Natural killer cell (primary cell): ENCODE data around the gene ADRA2C. TPM values are rescaled to one million over a fixed set of nuclear protein-coding genes. Genes with fewer than 3 reads are reported as not detected.

Experiments
- ATAC-seq, 3 donors: fragments of 150-1000 bp in 2 of 3; fragments of 200-7000 bp in 1 of 3; cut with Tn5 transposase; 1 replicate in 1 of 3; 2 replicates in 2 of 3; pipeline ENCODE4 v1.10.0; 2021; ENCODE audit warnings: mild to moderate bottlenecking in 2 of 3, moderate library complexity in 2 of 3
- DNase-seq, 2 donors: peaks; one replicate each; pipeline versions ENCODE4 v3.0.0 to v3.0.0-alpha.2; 2013 to 2021; ENCODE audit warnings: mixed read lengths in 1 of 2
- H3K27ac ChIP-seq: one replicate; pipeline ENCODE4 v1.5.1; 2013; ENCODE audit warnings: mild to moderate bottlenecking, low read length
- H3K27me3 ChIP-seq: one replicate; pipeline ENCODE4 v1.6.1; 2013; ENCODE audit warnings: low read length; ENCODE audit not compliant: control insufficient read depth, insufficient read depth
- H3K36me3 ChIP-seq: one replicate; pipeline ENCODE4 v1.6.1; 2013; ENCODE audit warnings: low read length; ENCODE audit not compliant: control insufficient read depth, insufficient read depth
- H3K4me1 ChIP-seq: one replicate; pipeline ENCODE4 v1.6.1; 2013; ENCODE audit warnings: low read length; ENCODE audit not compliant: control insufficient read depth, insufficient read depth
- H3K4me3 ChIP-seq: one replicate; pipeline ENCODE4 v1.5.1; 2013; ENCODE audit warnings: low read length
- H3K9me3 ChIP-seq: one replicate; pipeline ENCODE4 v1.6.1; 2013; ENCODE audit warnings: low read length; ENCODE audit not compliant: control insufficient read depth, insufficient read depth
- H3K27ac Mint-ChIP-seq, 2 donors: one replicate each; pipeline ENCODE4 v1.8.0; 2022; ENCODE audit warnings: mild to moderate bottlenecking in 2 of 2, mixed read lengths in 2 of 2, moderate library complexity in 1 of 2
- H3K27me3 Mint-ChIP-seq, 2 donors: one replicate each; pipeline ENCODE4 v1.8.0; 2022; ENCODE audit warnings: low read depth in 2 of 2, mixed read lengths in 2 of 2
- H3K36me3 Mint-ChIP-seq: one replicate; pipeline ENCODE4 v1.8.0; 2022; ENCODE audit warnings: mixed read lengths
- H3K4me1 Mint-ChIP-seq, 2 donors: one replicate each; pipeline ENCODE4 v1.8.0; 2022; ENCODE audit warnings: mixed read lengths in 2 of 2
- H3K4me3 Mint-ChIP-seq: one replicate; pipeline ENCODE4 v1.8.0; 2022; ENCODE audit warnings: mild to moderate bottlenecking, moderate library complexity, mixed read lengths
- H3K9me3 Mint-ChIP-seq, 2 donors: one replicate each; pipeline ENCODE4 v1.8.0; 2022; ENCODE audit warnings: mixed read lengths in 2 of 2
- CTCF ChIP-seq: fragments of 200-600 bp; IDR thresholded peaks from one replicate; pipeline ENCODE4 v1.8.0; 2022; ENCODE audit warnings: antibody characterized with exemption
- WGBS: methylation state at CpG from one replicate; pipeline ENCODE4 v1.1.7; 2013; ENCODE audit warnings: missing lambda C conversion rate; ENCODE audit not compliant: insufficient coverage; 5-methylcytosine and 5-hydroxymethylcytosine counted together
- intact Hi-C: fragments of 100-400 bp; cut with micrococcal nuclease; formaldehyde crosslinking; loops from one replicate; pipeline ENCODE4 v1.14.2; 2022
- total RNA-seq, 4 donors: library from RNA; stranded (reverse); fragments of 120-200 nt in 1 of 4; gene quantifications; one replicate each; pipeline versions ENCODE4 v1.2.3 to v1.2.4, GENCODE V29; 2013 to 2022

The ADRA2C gene
- total RNA-seq, 3 donors from 2014 or later (not counting 1 experiment from before 2014, with no cell fraction given), result not detected

DNA sequence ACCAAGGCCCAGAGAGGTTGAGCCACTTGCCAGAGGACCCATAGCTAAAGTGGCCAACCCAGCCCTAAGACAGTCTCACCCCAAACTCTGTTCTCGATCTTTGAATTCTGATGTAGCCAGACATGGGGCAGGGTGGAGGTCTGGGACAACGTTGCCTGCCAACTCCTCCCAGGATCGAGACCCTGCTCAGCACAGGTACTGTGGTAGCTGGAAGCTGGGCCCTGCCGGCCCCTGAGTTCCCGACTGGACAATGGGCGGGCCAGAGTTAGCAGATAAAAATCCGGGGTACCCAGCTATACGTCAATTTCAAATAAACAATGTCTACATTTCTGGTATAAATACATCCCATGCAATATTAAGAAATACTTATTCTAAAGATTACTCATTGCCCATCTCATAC is 35.3 kb downstream of the ADRA2C start:
- Mint-ChIP-seq H3K27me3 (peaks cover 16% of the 10 kb centered on the region in 2 donors), H3K27ac (no peak overlapping the region), H3K9me3 (no peaks in the 10 kb centered on the region), H3K4me3 (no peak overlapping the region), H3K4me1 (no peaks in the 10 kb centered on the region), H3K36me3 (no peaks in the 10 kb centered on the region)
- Histone ChIP-seq H3K9me3 (no peaks in the 10 kb centered on the region), H3K27me3 (no peaks in the 10 kb centered on the region), H3K36me3 (no peaks in the 10 kb centered on the region), H3K4me1 (peaks cover 3% of the 10 kb centered on the region), H3K27ac (no peak overlapping the region), H3K4me3 (no peak overlapping the region)
- intact Hi-C loops, result no loop called here
- TF ChIP-seq CTCF, result no peak
- WGBS, result 86% methylated on average over 8 of the region's 8 CpGs
- no peak for ATAC-seq
- DNase-seq, result no peak

DNA sequence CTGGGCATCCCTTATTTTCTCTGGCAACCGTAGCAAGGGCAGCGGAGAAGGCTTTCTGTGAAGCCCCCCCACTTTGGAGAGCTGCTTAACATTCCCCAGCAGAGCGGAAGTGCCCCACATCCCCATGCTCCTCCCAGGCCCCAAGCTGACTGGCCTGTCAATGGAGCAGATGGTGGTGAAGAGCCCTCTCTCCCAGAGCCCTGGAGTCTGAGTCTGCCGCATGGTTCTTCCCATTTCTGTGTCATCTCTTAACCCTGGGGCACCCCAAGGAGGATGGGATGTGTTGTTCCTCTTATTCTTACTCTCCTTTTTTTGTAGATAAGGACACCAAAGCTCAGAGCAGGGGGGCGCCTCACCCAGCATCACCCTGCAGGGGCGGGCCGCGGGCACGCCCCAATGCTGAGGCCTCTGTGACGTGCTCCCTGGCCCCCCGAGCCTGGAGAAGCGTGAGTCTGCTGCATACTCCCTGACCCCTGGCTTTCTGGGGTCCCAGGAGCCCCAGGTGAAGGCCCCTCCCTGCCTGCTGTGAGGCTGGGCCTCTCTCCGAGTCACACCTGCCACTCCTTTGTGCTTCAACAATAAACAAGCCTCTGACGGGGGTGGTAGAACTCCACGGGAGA is 35.9 kb downstream of the ADRA2C start:
- no peaks in the 10 kb centered on the region for H3K36me3 Mint-ChIP-seq
- no peaks in the 10 kb centered on the region for H3K36me3 ChIP-seq
- no peak overlapping the region for H3K27ac ChIP-seq
- no peak overlapping the region for H3K27ac Mint-ChIP-seq
- no peak overlapping the region for H3K4me3 Mint-ChIP-seq
- no peak for ATAC-seq
- H3K9me3 Mint-ChIP-seq, result no peaks in the 10 kb centered on the region
- H3K9me3 ChIP-seq, result no peaks in the 10 kb centered on the region
- no peak for TF ChIP-seq CTCF
- no peak for DNase-seq
- no peaks in the 10 kb centered on the region for H3K4me1 Mint-ChIP-seq
- H3K27me3 ChIP-seq, result no peaks in the 10 kb centered on the region
- H3K4me3 ChIP-seq, result no peak overlapping the region
- peaks cover 16 to 18% of the 10 kb centered on the region in 2 donors for H3K27me3 Mint-ChIP-seq
- peaks cover 3% of the 10 kb centered on the region for H3K4me1 ChIP-seq
- 83% methylated on average over 15 of the region's 15 CpGs for WGBS
- intact Hi-C loops, result no loop called here

DNA sequence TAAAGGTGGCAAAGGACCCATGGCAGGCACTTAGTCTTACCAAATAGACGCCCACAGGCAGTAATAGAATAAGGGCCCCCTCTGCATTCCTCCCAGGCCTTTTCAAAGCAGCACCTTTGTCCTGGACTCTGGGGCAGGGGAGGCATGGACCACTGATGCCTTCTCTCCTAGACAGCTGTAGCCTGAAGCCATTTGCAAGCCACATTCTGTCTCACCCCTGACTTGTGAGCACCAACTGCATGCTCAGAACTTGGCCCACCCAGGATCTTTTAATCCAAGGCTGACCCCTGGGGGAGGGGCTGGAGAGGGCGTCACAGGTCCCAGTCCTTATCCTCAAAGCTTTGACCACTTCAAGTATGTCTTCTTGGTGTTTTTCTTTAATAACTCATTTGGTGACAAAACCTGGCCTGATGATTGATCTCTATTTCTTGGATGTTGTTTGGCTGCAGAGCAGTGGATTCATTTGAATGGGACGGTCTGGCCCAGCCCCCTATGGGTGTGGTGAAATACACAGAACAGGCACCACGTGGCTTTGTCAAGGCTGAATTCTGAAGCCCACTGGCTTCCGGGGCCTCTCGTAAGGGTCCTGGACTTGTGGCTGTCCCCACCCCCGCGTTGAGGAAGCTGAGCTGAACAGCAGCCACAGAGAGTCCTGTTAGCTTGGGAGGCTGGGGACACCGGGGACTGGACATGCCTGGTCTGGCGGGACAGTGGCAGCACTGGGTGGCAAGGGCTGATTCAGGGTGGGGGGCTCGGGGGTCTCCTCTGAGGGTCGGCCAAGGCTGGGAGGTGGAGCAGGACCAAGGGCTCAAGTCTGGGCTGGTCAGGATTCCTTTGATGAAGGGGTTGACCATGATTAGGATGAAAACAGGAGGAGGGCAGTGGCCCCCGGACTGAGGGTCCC is 36.6 kb downstream of the ADRA2C start:
- peaks cover 3% of the 10 kb centered on the region for H3K4me1 ChIP-seq
- H3K4me3 Mint-ChIP-seq, result no peak overlapping the region
- no peak for TF ChIP-seq CTCF
- WGBS, result 41% methylated on average over 13 of the region's 13 CpGs
- H3K27ac ChIP-seq, result no peak overlapping the region
- no peaks in the 10 kb centered on the region for H3K36me3 ChIP-seq
- H3K4me1 Mint-ChIP-seq, result no peaks in the 10 kb centered on the region
- no peak overlapping the region for H3K27ac Mint-ChIP-seq
- no peak for ATAC-seq
- DNase-seq, result no peak
- no peak overlapping the region for H3K4me3 ChIP-seq
- no peaks in the 10 kb centered on the region for H3K9me3 Mint-ChIP-seq
- H3K36me3 Mint-ChIP-seq, result no peaks in the 10 kb centered on the region
- no peaks in the 10 kb centered on the region for H3K9me3 ChIP-seq
- H3K27me3 ChIP-seq, result no peaks in the 10 kb centered on the region
- H3K27me3 Mint-ChIP-seq, result peaks cover 18 to 23% of the 10 kb centered on the region in 2 donors
- intact Hi-C loops, result no loop called here
